Measurements from ENCODE around the gene DEPDC1B.
"Not testable (repeated sequence)": the region's sequence is repeated elsewhere in the genome, so short reads cannot be mapped to it uniquely, and the experiment has no call there.

Gene DEPDC1B

DNA sequence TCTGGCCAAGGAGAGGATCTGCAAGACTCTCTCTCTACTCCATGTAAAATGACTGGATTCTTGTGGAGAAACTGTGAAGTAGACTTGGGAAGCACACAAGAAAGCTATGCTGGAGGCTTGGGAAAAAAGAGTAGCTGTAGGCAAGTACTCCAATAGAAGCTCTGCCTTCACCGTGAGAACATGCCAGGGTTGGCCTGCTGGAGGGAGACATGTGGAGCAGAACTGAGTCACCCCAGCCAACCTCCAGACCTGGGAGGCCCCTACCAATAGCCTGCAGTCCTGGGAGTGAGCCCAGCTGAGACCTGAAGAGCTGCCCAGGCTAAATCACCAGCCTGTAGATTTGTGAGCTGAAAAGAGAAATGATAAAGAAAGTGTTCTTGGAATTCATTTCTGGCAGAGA is 66.6 kb downstream of the DEPDC1B start:
- Histone ChIP-seq H3K9me3 (ENCODE audit: control insufficient read depth, low read length) (no peaks in the 10 kb centered on the region), H3K79me2 (no peaks in the 10 kb centered on the region), H3K27ac (no peak overlapping the region), H3K4me3 (ENCODE audit: low read depth, low read length) (no peak overlapping the region), H2AFZ (no peak overlapping the region), H3K27me3 (ENCODE audit: control insufficient read depth, insufficient read depth, low read length) (no peaks in the 10 kb centered on the region), H3K9ac (no peak overlapping the region), H3K4me1 (no peaks in the 10 kb centered on the region), H3K4me2 (ENCODE audit: low read length) (no peak overlapping the region), H3K36me3 (ENCODE audit: control insufficient read depth, insufficient read depth, low read length) (no peaks in the 10 kb centered on the region)
- TF ChIP-seq, protein P1, sequence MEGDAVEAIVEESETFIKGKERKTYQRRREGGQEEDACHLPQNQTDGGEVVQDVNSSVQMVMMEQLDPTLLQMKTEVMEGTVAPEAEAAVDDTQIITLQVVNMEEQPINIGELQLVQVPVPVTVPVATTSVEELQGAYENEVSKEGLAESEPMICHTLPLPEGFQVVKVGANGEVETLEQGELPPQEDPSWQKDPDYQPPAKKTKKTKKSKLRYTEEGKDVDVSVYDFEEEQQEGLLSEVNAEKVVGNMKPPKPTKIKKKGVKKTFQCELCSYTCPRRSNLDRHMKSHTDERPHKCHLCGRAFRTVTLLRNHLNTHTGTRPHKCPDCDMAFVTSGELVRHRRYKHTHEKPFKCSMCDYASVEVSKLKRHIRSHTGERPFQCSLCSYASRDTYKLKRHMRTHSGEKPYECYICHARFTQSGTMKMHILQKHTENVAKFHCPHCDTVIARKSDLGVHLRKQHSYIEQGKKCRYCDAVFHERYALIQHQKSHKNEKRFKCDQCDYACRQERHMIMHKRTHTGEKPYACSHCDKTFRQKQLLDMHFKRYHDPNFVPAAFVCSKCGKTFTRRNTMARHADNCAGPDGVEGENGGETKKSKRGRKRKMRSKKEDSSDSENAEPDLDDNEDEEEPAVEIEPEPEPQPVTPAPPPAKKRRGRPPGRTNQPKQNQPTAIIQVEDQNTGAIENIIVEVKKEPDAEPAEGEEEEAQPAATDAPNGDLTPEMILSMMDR (IDR thresholded peaks at IDR 0.05): no peak

DNA sequence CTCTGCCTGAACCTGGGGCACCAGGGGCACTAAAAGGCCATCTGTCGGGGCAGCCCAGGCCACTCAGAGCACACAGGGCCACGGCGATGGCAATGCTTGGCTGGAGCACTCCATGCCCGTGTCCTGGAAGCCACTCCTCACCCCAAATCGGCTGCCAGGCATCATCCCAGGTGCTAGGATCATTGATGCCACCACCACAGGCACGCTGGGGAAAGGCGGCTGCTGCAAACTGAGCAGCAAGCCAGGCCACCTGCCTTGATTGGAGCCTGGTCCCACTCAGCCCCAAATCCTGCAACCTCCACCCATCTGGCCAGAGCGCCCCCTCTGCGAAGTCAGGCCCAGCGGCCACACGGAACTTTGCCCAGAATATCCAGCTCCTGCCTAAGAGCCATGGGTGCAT is 67.8 kb downstream of the DEPDC1B start:
- no peak overlapping the region for H3K4me2 ChIP-seq (ENCODE audit: low read length)
- no peaks in the 10 kb centered on the region for H3K79me2 ChIP-seq
- H3K9me3 ChIP-seq (ENCODE audit: control insufficient read depth, low read length): no peaks in the 10 kb centered on the region
- H3K27me3 ChIP-seq (ENCODE audit: control insufficient read depth, insufficient read depth, low read length): no peaks in the 10 kb centered on the region
- H3K4me3 ChIP-seq (ENCODE audit: low read depth, low read length): no peak overlapping the region
- no peak overlapping the region for H2AFZ ChIP-seq
- TF ChIP-seq, protein P1 (IDR thresholded peaks at IDR 0.05): no peak
- no peaks in the 10 kb centered on the region for H3K4me1 ChIP-seq
- no peak overlapping the region for H3K27ac ChIP-seq
- no peak overlapping the region for H3K9ac ChIP-seq
- H3K36me3 ChIP-seq (ENCODE audit: control insufficient read depth, insufficient read depth, low read length): no peaks in the 10 kb centered on the region

GRCh38 chr5:60630836-60631235 is 69.1 kb downstream of the DEPDC1B start:
- no peaks in the 10 kb centered on the region for H3K79me2 ChIP-seq
- H3K9ac ChIP-seq: no peak overlapping the region
- H3K4me2 ChIP-seq (ENCODE audit: low read length): no peak overlapping the region
- no peak overlapping the region for H2AFZ ChIP-seq
- no peak overlapping the region for H3K4me3 ChIP-seq (ENCODE audit: low read depth, low read length)
- no peaks in the 10 kb centered on the region for H3K36me3 ChIP-seq (ENCODE audit: control insufficient read depth, insufficient read depth, low read length)
- TF ChIP-seq, protein P1 (IDR thresholded peaks at IDR 0.05): no peak
- H3K9me3 ChIP-seq (ENCODE audit: control insufficient read depth, low read length): no peaks in the 10 kb centered on the region
- no peaks in the 10 kb centered on the region for H3K4me1 ChIP-seq
- no peaks in the 10 kb centered on the region for H3K27me3 ChIP-seq (ENCODE audit: control insufficient read depth, insufficient read depth, low read length)
- H3K27ac ChIP-seq: no peak overlapping the region

- H3K4me1 ChIP-seq: no peaks in the 10 kb centered on the region
Measured at GRCh38 chr5:60630179-60630578, 69.8 kb downstream of the DEPDC1B start.

DNA sequence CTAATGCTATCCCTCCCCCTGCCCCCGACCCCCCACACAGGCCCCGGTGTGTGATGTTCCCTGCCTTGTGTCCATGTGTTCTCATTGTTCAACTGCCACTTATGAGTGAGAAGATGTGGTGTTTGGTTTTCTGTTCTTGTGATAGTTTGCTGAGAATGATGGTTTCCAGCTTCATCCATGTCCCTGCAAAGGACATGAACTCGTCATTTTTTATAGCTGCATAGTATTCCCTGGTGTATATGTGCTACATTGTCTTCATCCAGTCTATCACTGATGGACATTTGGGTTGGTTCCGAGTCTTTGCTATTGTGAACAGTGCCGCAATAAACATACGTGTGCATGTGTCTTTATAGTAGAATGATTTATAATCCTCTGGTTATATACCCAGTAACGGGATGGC is 75.1 kb downstream of the DEPDC1B start:
- H3K36me3 ChIP-seq (ENCODE audit: control insufficient read depth, insufficient read depth, low read length); H3K27ac ChIP-seq; H3K9ac ChIP-seq; H3K79me2 ChIP-seq; H3K4me2 ChIP-seq (ENCODE audit: low read length); H3K4me1 ChIP-seq; H3K27me3 ChIP-seq (ENCODE audit: control insufficient read depth, insufficient read depth, low read length); H3K9me3 ChIP-seq (ENCODE audit: control insufficient read depth, low read length); H3K4me3 ChIP-seq (ENCODE audit: low read depth, low read length); H2AFZ ChIP-seq: not testable (repeated sequence)

More at GRCh38 chr5:60630179-60630578, 69.8 kb downstream of the DEPDC1B start:
- H3K36me3 ChIP-seq (ENCODE audit: control insufficient read depth, insufficient read depth, low read length): no peaks in the 10 kb centered on the region
- H3K79me2 ChIP-seq: no peaks in the 10 kb centered on the region
- TF ChIP-seq, protein P1 (IDR thresholded peaks at IDR 0.05): no peak
- H3K4me3 ChIP-seq (ENCODE audit: low read depth, low read length): no peak overlapping the region
- H3K9ac ChIP-seq: no peak overlapping the region
- H3K4me2 ChIP-seq (ENCODE audit: low read length): no peak overlapping the region
- H3K9me3 ChIP-seq (ENCODE audit: control insufficient read depth, low read length): no peaks in the 10 kb centered on the region
- H3K27me3 ChIP-seq (ENCODE audit: control insufficient read depth, insufficient read depth, low read length): no peaks in the 10 kb centered on the region
- no peak overlapping the region for H3K27ac ChIP-seq
- no peak overlapping the region for H2AFZ ChIP-seq

GRCh38 chr5:60620752-60621151 is 79.2 kb downstream of the DEPDC1B start:
- not testable (repeated sequence) for H3K79me2 ChIP-seq; H3K9me3 ChIP-seq (ENCODE audit: control insufficient read depth, low read length); H3K27me3 ChIP-seq (ENCODE audit: control insufficient read depth, insufficient read depth, low read length); H3K36me3 ChIP-seq (ENCODE audit: control insufficient read depth, insufficient read depth, low read length); H3K4me2 ChIP-seq (ENCODE audit: low read length); H3K27ac ChIP-seq; H3K9ac ChIP-seq; H3K4me3 ChIP-seq (ENCODE audit: low read depth, low read length); H2AFZ ChIP-seq; H3K4me1 ChIP-seq
